ENCODE measurements around the gene UCN. TPM values are rescaled to one million over a fixed set of nuclear protein-coding genes. Genes with fewer than 3 reads are reported as not detected.
A peak's percentile ranks its signal among the peaks of the same experiment; 100 is the strongest.

UCN gene
- polyA plus RNA-seq, 4 donors, result 0.76 to 8.9 (median 2.4) TPM

DNA sequence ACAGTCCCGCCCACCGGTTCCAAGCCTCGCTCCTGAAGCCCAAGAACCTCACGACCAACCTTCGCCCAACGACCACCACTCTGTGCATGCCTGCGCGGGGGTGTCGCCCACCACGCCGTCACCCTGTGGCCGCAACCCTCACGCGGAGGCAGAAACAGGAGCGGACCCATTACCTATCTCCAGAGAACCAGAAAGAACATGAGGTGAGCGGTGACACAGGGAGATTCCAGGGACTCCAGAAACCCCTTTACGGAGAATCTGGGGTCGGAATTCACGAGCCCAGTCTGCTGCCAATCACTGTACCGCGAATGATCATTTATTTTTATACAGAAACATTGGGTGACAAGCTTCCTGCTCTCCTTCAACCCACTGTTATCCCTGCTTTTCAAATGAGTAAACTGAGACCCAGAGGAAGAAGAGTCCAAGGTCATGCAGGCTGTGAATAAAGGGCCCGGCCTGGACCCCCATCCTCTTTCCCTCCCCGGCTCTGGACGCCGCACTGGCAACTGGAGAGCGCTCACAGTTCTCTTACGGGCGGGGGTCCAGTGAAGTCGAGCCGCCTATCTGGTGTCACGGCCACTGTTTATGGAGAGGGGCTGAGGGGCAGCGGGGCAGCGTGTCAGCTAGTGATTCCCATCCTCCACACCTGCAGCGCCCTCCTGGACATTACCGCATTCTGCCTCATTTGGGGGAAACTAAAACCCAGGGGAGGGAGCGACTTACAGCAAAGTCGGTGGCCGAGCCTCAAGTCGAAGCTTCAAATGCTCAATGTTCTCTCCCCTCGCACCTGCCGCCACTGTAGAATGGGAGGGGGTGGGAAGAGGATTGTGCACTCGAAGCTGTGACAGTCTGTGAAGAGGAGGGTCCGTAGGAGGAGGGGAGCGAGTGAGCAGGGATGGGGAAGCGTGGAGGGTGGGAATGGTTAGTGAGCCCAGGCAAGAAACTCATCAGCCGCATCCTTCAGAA, 44.7 kb downstream of the UCN start:
- DNase-seq (peak in 1 of 2 donors; percentile 15), FAIRE-seq (no peak)
- peaks cover 18 to 86% (median 32%) of the 10 kb centered on the region in 3 donors for H3K27me3 ChIP-seq (ENCODE audit: control insufficient read depth in 3 of 3, insufficient read depth in 3 of 3, low read length in 3 of 3)
- no peaks in the 10 kb centered on the region for H3K36me3 ChIP-seq (ENCODE audit: control insufficient read depth in 3 of 3, insufficient read depth in 2 of 3, low read depth in 1 of 3, low read length in 3 of 3)
- H3K4me3 ChIP-seq (ENCODE audit: low read depth in 1 of 3, low read length in 3 of 3), result peak overlapping the region in 2 of 3 donors; percentile 11 to 54
- H3K9me3 ChIP-seq (ENCODE audit: control insufficient read depth in 2 of 2, insufficient read depth in 1 of 2, low read depth in 1 of 2, low read length in 1 of 2), result no peaks in the 10 kb centered on the region
- H3K27ac ChIP-seq (ENCODE audit: low read depth in 1 of 3, low read length in 2 of 3), result no peak overlapping the region
- H3K4me1 ChIP-seq (ENCODE audit: control insufficient read depth in 3 of 3, insufficient read depth in 2 of 3, low read depth in 1 of 3, low read length in 2 of 3), result peaks cover 2 to 12% (median 5%) of the 10 kb centered on the region in 3 donors
- WGBS, 3 donors, result 2 to 5% (median 2%) methylated on average over 46 of the region's 46 CpGs

DNA sequence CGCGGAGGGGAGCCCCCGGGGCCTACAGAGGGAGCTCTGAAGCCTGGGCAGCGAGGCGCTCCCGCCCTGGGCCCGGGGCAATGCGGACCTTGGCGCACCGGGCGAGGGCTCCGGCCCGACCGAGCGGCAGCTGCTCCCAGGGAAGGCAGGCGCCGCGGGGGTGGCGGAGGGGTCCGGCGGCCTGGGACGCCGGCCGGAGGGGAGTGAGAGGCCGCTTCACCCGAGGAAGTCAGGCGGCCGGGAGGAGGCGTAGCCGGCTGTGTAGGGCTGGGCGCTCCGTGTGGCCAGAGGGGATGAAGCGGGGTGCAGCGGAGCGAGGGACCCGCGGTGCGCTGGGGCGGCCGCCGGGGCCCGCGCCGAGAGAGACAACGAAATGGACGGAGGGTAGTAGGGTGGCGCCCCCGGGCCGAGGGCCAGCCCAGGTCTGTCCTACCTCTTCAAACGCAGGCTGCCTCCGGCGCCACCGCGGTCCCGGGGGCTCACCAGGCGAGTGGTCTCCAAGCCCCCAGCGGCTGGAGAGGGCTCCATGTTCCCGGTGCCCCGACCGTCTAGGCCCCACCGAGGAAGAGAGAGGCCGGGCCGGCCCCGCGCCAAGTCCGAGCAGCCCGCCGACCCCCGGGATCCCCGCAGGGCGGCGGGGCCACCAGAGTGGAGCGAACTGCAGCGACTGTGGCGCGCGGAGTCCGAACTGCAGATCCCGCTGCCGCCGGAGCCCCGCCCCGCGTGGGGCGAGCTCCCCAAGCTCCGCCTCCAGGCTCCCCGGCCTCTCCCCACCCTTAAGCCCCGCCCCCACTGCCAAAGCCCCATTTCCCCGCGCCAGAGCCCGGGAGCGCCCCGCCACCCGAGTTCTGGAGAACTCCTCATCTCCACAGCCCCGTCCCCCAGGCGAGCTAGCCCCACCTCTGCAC, 45.6 kb downstream of the UCN start, which contains the start of gene SLC30A3:
Gene SLC30A3, minus strand, starts transcription at position 669 of the 908 bp plus-strand sequence. Its CDS starts 141 bp downstream, at position 528.
- WGBS, 3 donors, result 1% methylated on average over 68 to 96 of the region's 96 CpGs
- Histone ChIP-seq H3K27me3 (ENCODE audit: control insufficient read depth in 3 of 3, insufficient read depth in 3 of 3, low read length in 3 of 3) (peaks cover 19 to 91% (median 32%) of the 10 kb centered on the region in 3 donors), H3K4me3 (ENCODE audit: low read depth in 1 of 3, low read length in 3 of 3) (peak within 1 kb of the TSS; percentile 11 to 54 (median 24))

DNA sequence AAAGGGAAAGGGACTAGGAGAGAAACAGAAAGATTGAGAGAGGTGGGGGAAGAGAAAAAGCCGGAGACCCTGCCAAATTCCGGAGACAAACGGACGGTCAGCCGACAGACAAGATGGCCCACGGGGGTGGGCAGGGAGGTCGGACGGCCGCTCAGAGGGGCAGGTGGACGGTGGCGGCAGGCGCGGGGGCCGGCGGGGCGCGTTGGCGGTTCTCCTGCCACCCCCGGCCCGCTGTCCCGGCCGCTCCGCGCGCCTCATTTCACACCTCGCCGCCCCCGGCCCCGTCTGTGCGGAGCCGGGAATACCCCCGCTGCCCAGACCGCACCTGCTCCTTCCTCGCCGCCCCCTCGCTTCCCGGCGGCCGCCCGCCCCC, 46.3 kb downstream of the UCN start:
- Histone ChIP-seq H3K4me1 (ENCODE audit: control insufficient read depth in 3 of 3, insufficient read depth in 2 of 3, low read depth in 1 of 3, low read length in 2 of 3) (peaks cover 2 to 12% (median 5%) of the 10 kb centered on the region in 3 donors), H3K4me3 (ENCODE audit: low read depth in 1 of 3, low read length in 3 of 3) (peak overlapping the region in 1 of 3 donors; percentile 54), H3K36me3 (ENCODE audit: control insufficient read depth in 3 of 3, insufficient read depth in 2 of 3, low read depth in 1 of 3, low read length in 3 of 3) (no peaks in the 10 kb centered on the region), H3K9me3 (ENCODE audit: control insufficient read depth in 2 of 2, insufficient read depth in 1 of 2, low read depth in 1 of 2, low read length in 1 of 2) (no peaks in the 10 kb centered on the region), H3K27me3 (ENCODE audit: control insufficient read depth in 3 of 3, insufficient read depth in 3 of 3, low read length in 3 of 3) (peaks cover 19 to 92% (median 32%) of the 10 kb centered on the region in 3 donors), H3K27ac (ENCODE audit: low read depth in 1 of 3, low read length in 2 of 3) (no peak overlapping the region)
- WGBS, 3 donors, result 1 to 8% (median 3%) methylated on average over 5 to 40 of the region's 40 CpGs
- FAIRE-seq, result no peak
- no peak for DNase-seq

More for the DNA sequence above, 45.6 kb downstream of the UCN start, which contains the start of gene SLC30A3:
- Histone ChIP-seq H3K4me1 (ENCODE audit: control insufficient read depth in 3 of 3, insufficient read depth in 2 of 3, low read depth in 1 of 3, low read length in 2 of 3) (peaks cover 2 to 12% (median 5%) of the 10 kb centered on the region in 3 donors), H3K36me3 (ENCODE audit: control insufficient read depth in 3 of 3, insufficient read depth in 2 of 3, low read depth in 1 of 3, low read length in 3 of 3) (no peaks in the 10 kb centered on the region), H3K27ac (ENCODE audit: low read depth in 1 of 3, low read length in 2 of 3) (no peak within 1 kb of the TSS), H3K9me3 (ENCODE audit: control insufficient read depth in 2 of 2, insufficient read depth in 1 of 2, low read depth in 1 of 2, low read length in 1 of 2) (no peaks in the 10 kb centered on the region)
- FAIRE-seq (no peak), DNase-seq (peak; percentile 60 to 70)

DNA sequence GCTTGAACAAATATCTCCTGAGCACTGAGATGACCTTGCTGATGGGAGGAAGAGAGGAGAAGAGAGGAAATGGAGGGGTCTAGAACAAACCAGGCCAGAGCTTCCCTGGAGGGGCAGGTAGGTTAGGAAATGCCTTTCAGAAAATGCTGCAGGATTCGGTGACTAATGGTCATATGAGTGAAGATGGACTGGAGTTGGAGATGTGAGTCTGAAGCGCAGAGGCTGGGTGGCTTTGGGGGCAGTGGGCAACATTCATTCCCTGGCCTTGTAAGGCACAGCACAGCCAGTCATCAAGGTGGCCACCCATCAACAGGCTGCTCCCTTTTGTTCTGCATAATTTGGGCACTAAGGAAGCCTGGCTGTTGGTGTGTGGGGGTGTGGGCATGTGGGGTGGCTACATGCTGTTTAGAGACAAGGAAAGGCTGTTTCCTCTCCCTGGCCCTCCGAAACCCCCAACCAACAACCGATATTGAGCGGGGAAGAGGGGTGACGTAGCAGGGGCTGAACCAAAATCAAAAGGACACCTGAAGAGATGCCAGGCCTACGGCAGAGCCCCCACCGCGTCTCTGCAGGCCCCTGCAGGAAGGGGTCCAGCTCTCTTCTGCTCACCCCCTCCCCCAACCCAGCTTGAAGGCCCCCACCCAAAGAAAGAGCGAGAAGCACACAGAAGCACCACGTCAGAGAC, 46.9 kb downstream of the UCN start:
- H3K36me3 ChIP-seq (ENCODE audit: control insufficient read depth in 3 of 3, insufficient read depth in 2 of 3, low read depth in 1 of 3, low read length in 3 of 3), result no peaks in the 10 kb centered on the region
- no peaks in the 10 kb centered on the region for H3K9me3 ChIP-seq (ENCODE audit: control insufficient read depth in 2 of 2, insufficient read depth in 1 of 2, low read depth in 1 of 2, low read length in 1 of 2)
- DNase-seq (no peak), FAIRE-seq (no peak)
- H3K27ac ChIP-seq (ENCODE audit: low read depth in 1 of 3, low read length in 2 of 3), result no peak overlapping the region
- H3K4me1 ChIP-seq (ENCODE audit: control insufficient read depth in 3 of 3, insufficient read depth in 2 of 3, low read depth in 1 of 3, low read length in 2 of 3), result peaks cover 2 to 12% (median 5%) of the 10 kb centered on the region in 3 donors
- H3K27me3 ChIP-seq (ENCODE audit: control insufficient read depth in 3 of 3, insufficient read depth in 3 of 3, low read length in 3 of 3), result peaks cover 19 to 94% (median 32%) of the 10 kb centered on the region in 3 donors
- H3K4me3 ChIP-seq (ENCODE audit: low read depth in 1 of 3, low read length in 3 of 3), result no peak overlapping the region
- WGBS, 3 donors, result 44 to 49% (median 45%) methylated on average over 11 of the region's 11 CpGs

DNA sequence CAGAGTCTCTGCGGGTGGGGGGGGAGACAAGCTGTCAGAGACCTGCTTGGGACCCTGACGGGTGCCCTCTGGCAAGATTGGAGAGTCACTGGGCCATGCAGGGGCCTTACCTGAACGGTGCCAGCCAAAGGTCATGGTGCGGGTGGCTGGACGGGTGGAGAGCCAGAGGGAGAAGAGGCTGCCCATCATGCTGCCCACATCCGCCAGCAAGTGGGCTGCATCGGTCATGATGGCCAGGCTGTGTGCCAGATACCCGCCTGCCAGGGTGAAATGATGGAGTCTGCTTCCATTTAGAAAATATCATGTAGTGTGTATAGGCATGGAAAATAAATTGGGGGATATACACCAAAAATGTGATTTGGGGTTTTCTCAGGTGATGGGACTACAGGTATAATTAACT, 50.2 kb downstream of the UCN start:
- FAIRE-seq (no peak), DNase-seq (no peak)
- no peak overlapping the region for H3K27ac ChIP-seq (ENCODE audit: low read depth in 1 of 3, low read length in 2 of 3)
- H3K4me1 ChIP-seq (ENCODE audit: control insufficient read depth in 3 of 3, insufficient read depth in 2 of 3, low read depth in 1 of 3, low read length in 2 of 3), result peaks cover 0 to under 1% (median 0%) of the 10 kb centered on the region in 3 donors
- H3K27me3 ChIP-seq (ENCODE audit: control insufficient read depth in 3 of 3, insufficient read depth in 3 of 3, low read length in 3 of 3), result peaks cover 9 to 86% (median 24%) of the 10 kb centered on the region in 3 donors
- WGBS, 3 donors, result 71 to 85% (median 78%) methylated on average over 8 of the region's 8 CpGs
- no peaks in the 10 kb centered on the region for H3K9me3 ChIP-seq (ENCODE audit: control insufficient read depth in 2 of 2, insufficient read depth in 1 of 2, low read depth in 1 of 2, low read length in 1 of 2)
- no peaks in the 10 kb centered on the region for H3K36me3 ChIP-seq (ENCODE audit: control insufficient read depth in 3 of 3, insufficient read depth in 2 of 3, low read depth in 1 of 3, low read length in 3 of 3)
- H3K4me3 ChIP-seq (ENCODE audit: low read depth in 1 of 3, low read length in 3 of 3), result no peak overlapping the region

Other genes with a start within 250 kb of the UCN start
- 100 to 1,000 TPM; 319 to 477 (median 396) TPM for gene OST4, start 236.8 kb downstream of the UCN start, polyA plus RNA-seq
- 10 to 100 TPM in 2 of 4 donors, 1 to 10 TPM in 1, under 1 TPM in 1; 0.67 to 36.6 (median 13.4) TPM for gene EMILIN1, start 229.8 kb downstream of the UCN start, polyA plus RNA-seq
- gene KHK, start 221.7 kb downstream of the UCN start, polyA plus RNA-seq, result 100 to 1,000 TPM; 225 to 643 (median 399) TPM
- gene CGREF1, start 189.3 kb downstream of the UCN start, polyA plus RNA-seq, result 1 to 10 TPM; 3.8 to 7.8 (median 4.5) TPM
- 1 to 10 TPM in 1 of 4 donors, under 1 TPM in 1, not detected in 2; 0.25 to 1.1 TPM for gene ABHD1, start 184.6 kb downstream of the UCN start, polyA plus RNA-seq
- 10 to 100 TPM; 44.2 to 76.0 (median 50.7) TPM for gene PREB, start 173.8 kb downstream of the UCN start, polyA plus RNA-seq
- not detected for gene PRR30, start 169.0 kb downstream of the UCN start, polyA plus RNA-seq
- under 1 TPM in 2 of 4 donors, not detected in 2; 0.03 TPM for gene TCF23, start 159.4 kb downstream of the UCN start, polyA plus RNA-seq
- gene ATRAID, start 96.4 kb downstream of the UCN start, polyA plus RNA-seq, result 100 to 1,000 TPM in 2 of 4 donors, 10 to 100 TPM in 2; 89.2 to 151 (median 109) TPM
- 100 to 1,000 TPM in 1 of 4 donors, 10 to 100 TPM in 2, 1 to 10 TPM in 1; 9.5 to 142 (median 25.2) TPM for gene SLC5A6, start 96.2 kb downstream of the UCN start, polyA plus RNA-seq
- gene CAD, start 91.1 kb downstream of the UCN start, polyA plus RNA-seq, result 10 to 100 TPM in 2 of 4 donors, 1 to 10 TPM in 2; 8.6 to 31.6 (median 15.2) TPM
- under 1 TPM in 2 of 4 donors, not detected in 2; 0.04 to 0.06 TPM for gene SLC30A3, start 45.4 kb downstream of the UCN start, polyA plus RNA-seq
- not detected for gene DNAJC5G, start 33.0 kb downstream of the UCN start, polyA plus RNA-seq
- gene TRIM54, start 26.0 kb downstream of the UCN start, polyA plus RNA-seq, result 1 to 10 TPM in 3 of 4 donors, under 1 TPM in 1; 0.31 to 5.4 (median 1.9) TPM
- gene MPV17, start 14.7 kb upstream of the UCN start, polyA plus RNA-seq, result 100 to 1,000 TPM in 1 of 4 donors, 10 to 100 TPM in 3; 27.3 to 103 (median 55.6) TPM
- gene GTF3C2, start 48.3 kb upstream of the UCN start, polyA plus RNA-seq, result 10 to 100 TPM; 27.4 to 56.1 (median 35.7) TPM
- gene EIF2B4, start 61.9 kb upstream of the UCN start, polyA plus RNA-seq, result 10 to 100 TPM; 31.0 to 45.4 (median 38.0) TPM
- gene SNX17, start 62.2 kb upstream of the UCN start, polyA plus RNA-seq, result 10 to 100 TPM; 64.6 to 76.6 (median 70.9) TPM
- gene ZNF513, start 72.3 kb upstream of the UCN start, polyA plus RNA-seq, result 10 to 100 TPM; 18.4 to 48.1 (median 30.5) TPM
- gene PPM1G, start 101.1 kb upstream of the UCN start, polyA plus RNA-seq, result 10 to 100 TPM; 44.1 to 93.1 (median 53.0) TPM
- gene NRBP1, start 120.2 kb upstream of the UCN start, polyA plus RNA-seq, result 10 to 100 TPM; 51.4 to 84.8 (median 81.9) TPM
- gene KRTCAP3, start 133.9 kb upstream of the UCN start, polyA plus RNA-seq, result 100 to 1,000 TPM in 1 of 4 donors, 10 to 100 TPM in 3; 57.0 to 127 (median 60.5) TPM
- 100 to 1,000 TPM in 1 of 4 donors, 10 to 100 TPM in 3; 35.9 to 142 (median 89.3) TPM for gene IFT172, start 181.3 kb upstream of the UCN start, polyA plus RNA-seq
- gene FNDC4, start 186.8 kb upstream of the UCN start, polyA plus RNA-seq, result 1 to 10 TPM in 2 of 4 donors, under 1 TPM in 1, not detected in 1; 0.81 to 5.8 (median 2.0) TPM
- 1 to 10 TPM; 2.1 to 3.8 (median 2.5) TPM for gene GCKR, start 188.4 kb upstream of the UCN start, polyA plus RNA-seq